NCI-H2029 (cell line): ENCODE measurements around the gene PITPNM2.
A peak's percentile ranks its signal among the peaks of the same experiment; 100 is the strongest.

ENCODE experiments used
- DNase-seq: peaks from one replicate; lab custom pipeline; 2025; lab: John Stamatoyannopoulos, UW

Gene PITPNM2

GRCh38 chr12:123143736-123144461, 7.0 kb downstream of the PITPNM2 start:
- no peak for DNase-seq

GRCh38 chr12:123142921-123143735, 7.8 kb downstream of the PITPNM2 start:
- peak; percentile 50 for DNase-seq

GRCh38 chr12:123142518-123142840, 8.4 kb downstream of the PITPNM2 start:
- DNase-seq: no peak

GRCh38 chr12:123141615-123142517, 9.0 kb downstream of the PITPNM2 start:
- no peak for DNase-seq

- DNase-seq: no peak
These were observed 9.9 kb downstream of the PITPNM2 start for GRCh38 chr12:123140676-123141614.

GRCh38 chr12:123139926-123140675, 10.8 kb downstream of the PITPNM2 start:
- DNase-seq: peak; percentile 41

- DNase-seq: no peak
These were observed 15.2 kb downstream of the PITPNM2 start for GRCh38 chr12:123135688-123136087.

GRCh38 chr12:123134826-123135225, 16.1 kb downstream of the PITPNM2 start:
- no peak for DNase-seq

GRCh38 chr12:123134271-123134671, 16.6 kb downstream of the PITPNM2 start:
- peak; percentile 38 for DNase-seq

GRCh38 chr12:123133701-123134100, 17.2 kb downstream of the PITPNM2 start:
- DNase-seq: no peak

GRCh38 chr12:123132951-123133619, 17.8 kb downstream of the PITPNM2 start:
- peak; percentile 97 for DNase-seq

- peak; percentile 98 for DNase-seq
These were observed 18.9 kb downstream of the PITPNM2 start for GRCh38 chr12:123131879-123132402.

- no peak for DNase-seq
These were observed 19.5 kb downstream of the PITPNM2 start for GRCh38 chr12:123131291-123131832.

- no peak for DNase-seq
These were observed 21.3 kb downstream of the PITPNM2 start for GRCh38 chr12:123129621-123130020.

GRCh38 chr12:123127182-123127495, 23.8 kb downstream of the PITPNM2 start:
- no peak for DNase-seq

GRCh38 chr12:123126294-123127181, 24.4 kb downstream of the PITPNM2 start:
- DNase-seq: no peak

GRCh38 chr12:123122626-123123025, 28.3 kb downstream of the PITPNM2 start:
- DNase-seq: no peak

- peak; percentile 28 for DNase-seq
These were observed 29.2 kb downstream of the PITPNM2 start for GRCh38 chr12:123121670-123122069.
